Fibroblast of the aortic adventitia (primary cell): ENCODE data around the gene IGF1. TPM values are rescaled to one million over a fixed set of nuclear protein-coding genes. Genes with fewer than 3 reads are reported as not detected.
"Not testable (repeated sequence)": the region's sequence is repeated elsewhere in the genome, so short reads cannot be mapped to it uniquely, and the experiment has no call there.

Experiments
- DNase-seq: peaks from one replicate; pipeline ENCODE4 v3.0.0-alpha.2; 2010; ENCODE audit warnings: low read depth
- H3K4me3 ChIP-seq: 2 replicates; pipeline ENCODE4 v1.5.1; 2011; ENCODE audit warnings: low read depth, mild to moderate bottlenecking, control low read depth, low read length, moderate library complexity
- CTCF ChIP-seq: IDR thresholded peaks from 2 replicates; pipeline ENCODE4 v1.5.1; 2011; ENCODE audit warnings: mild to moderate bottlenecking, low read length, control low read depth, inconsistent platforms; ENCODE audit not compliant: insufficient read depth
- total RNA-seq: library from RNA; depleted of rRNA; stranded (reverse); fragments of >200 nt; gene quantifications from 2 replicates; pipeline ENCODE4 v1.2.3, GENCODE V29; 2012; ENCODE audit warnings: low replicate concordance

IGF1 gene
- total RNA-seq, 1 donor = 0.63 TPM

GRCh38 chr12:102459314-102459713 lies 21.0 kb downstream of the IGF1 start:
- no peak for DNase-seq
- TF ChIP-seq CTCF = no peak
- no peak overlapping the region for H3K4me3 ChIP-seq

GRCh38 chr12:102454808-102455760 lies 25.3 kb downstream of the IGF1 start:
- DNase-seq = peak; percentile 40
- no peak for TF ChIP-seq CTCF
- H3K4me3 ChIP-seq = no peak overlapping the region

GRCh38 chr12:102454330-102454729 lies 26.0 kb downstream of the IGF1 start:
- no peak for TF ChIP-seq CTCF
- no peak for DNase-seq
- no peak overlapping the region for H3K4me3 ChIP-seq

GRCh38 chr12:102452605-102453004 lies 27.8 kb downstream of the IGF1 start:
- DNase-seq = no peak
- H3K4me3 ChIP-seq = no peak overlapping the region
- TF ChIP-seq CTCF = no peak

GRCh38 chr12:102449018-102449417 lies 31.3 kb downstream of the IGF1 start:
- not testable (repeated sequence) for H3K4me3 ChIP-seq, DNase-seq

- H3K4me3 ChIP-seq, DNase-seq: not testable (repeated sequence)
These were observed 32.9 kb downstream of the IGF1 start for GRCh38 chr12:102447426-102447825.

- no peak for DNase-seq
- TF ChIP-seq CTCF = no peak
- H3K4me3 ChIP-seq = no peak overlapping the region
These were observed 35.7 kb downstream of the IGF1 start for GRCh38 chr12:102444707-102445106.

GRCh38 chr12:102444093-102444492 lies 36.3 kb downstream of the IGF1 start:
- DNase-seq = no peak
- no peak for TF ChIP-seq CTCF
- H3K4me3 ChIP-seq = no peak overlapping the region
